Activated CD8-positive, alpha-beta T cell treated with anti-CD3 and anti-CD28 coated beads for 36 hours (primary cell): ENCODE results near the gene CCNO. TPM values are rescaled to one million over a fixed set of nuclear protein-coding genes. Genes with fewer than 3 reads are reported as not detected.
A peak's percentile ranks its signal among the peaks of the same experiment; 100 is the strongest.

Source experiments
- ATAC-seq: fragments of 200-7000 bp; cut with Tn5 transposase; one replicate; pipeline ENCODE4 v1.10.0; 2021; ENCODE audit warnings: mild to moderate bottlenecking, moderate library complexity
- CTCF ChIA-PET: fragments of 350-600 bp; sonication (Branson Sonifier 250); formaldehyde crosslinking; loops from one replicate; lab custom pipeline; 2021; ENCODE audit warnings: antibody characterized with exemption; lab: Charles Lee
- POLR2A ChIA-PET: fragments of 350-600 bp; sonication (Branson Sonifier 250); formaldehyde crosslinking; loops from one replicate; lab custom pipeline; 2021; ENCODE audit warnings: antibody characterized with exemption; lab: Charles Lee
- DNase-seq: peaks from one replicate; pipeline ENCODE4 v3.0.0-alpha.2; 2020
- H3K27ac Mint-ChIP-seq: one replicate; pipeline ENCODE4 v1.8.0; 2021; ENCODE audit warnings: mild to moderate bottlenecking, mixed read lengths
- H3K27me3 Mint-ChIP-seq: one replicate; pipeline ENCODE4 v1.8.0; 2021; ENCODE audit warnings: mixed read lengths
- H3K36me3 Mint-ChIP-seq: one replicate; pipeline ENCODE4 v1.8.0; 2021; ENCODE audit warnings: low read depth, mixed read lengths
- H3K4me1 Mint-ChIP-seq: one replicate; pipeline ENCODE4 v1.8.0; 2021; ENCODE audit warnings: low read depth, mixed read lengths
- H3K4me3 Mint-ChIP-seq: one replicate; pipeline ENCODE4 v1.8.0; 2021; ENCODE audit warnings: mild to moderate bottlenecking, moderate library complexity, mixed read lengths
- H3K9me3 Mint-ChIP-seq: one replicate; pipeline ENCODE4 v1.8.0; 2021; ENCODE audit warnings: mixed read lengths
- intact Hi-C: fragments of 100-400 bp; cut with micrococcal nuclease; formaldehyde crosslinking; loops from one replicate; pipeline ENCODE4 v1.10.0; 2022
- total RNA-seq, 2 experiments: library from RNA; stranded (reverse); gene quantifications; one replicate each; pipeline ENCODE4 v1.2.3, GENCODE V29; 2021
- TF ChIP-seq, protein P1 (sequence below): fragments of 200-600 bp; IDR thresholded peaks from one replicate; pipeline ENCODE4 v1.8.0; 2022; ENCODE audit warnings: antibody characterized with exemption, mild to moderate bottlenecking

The CCNO gene
- total RNA-seq, 2 experiments from 2014 or later: not detected

DNA sequence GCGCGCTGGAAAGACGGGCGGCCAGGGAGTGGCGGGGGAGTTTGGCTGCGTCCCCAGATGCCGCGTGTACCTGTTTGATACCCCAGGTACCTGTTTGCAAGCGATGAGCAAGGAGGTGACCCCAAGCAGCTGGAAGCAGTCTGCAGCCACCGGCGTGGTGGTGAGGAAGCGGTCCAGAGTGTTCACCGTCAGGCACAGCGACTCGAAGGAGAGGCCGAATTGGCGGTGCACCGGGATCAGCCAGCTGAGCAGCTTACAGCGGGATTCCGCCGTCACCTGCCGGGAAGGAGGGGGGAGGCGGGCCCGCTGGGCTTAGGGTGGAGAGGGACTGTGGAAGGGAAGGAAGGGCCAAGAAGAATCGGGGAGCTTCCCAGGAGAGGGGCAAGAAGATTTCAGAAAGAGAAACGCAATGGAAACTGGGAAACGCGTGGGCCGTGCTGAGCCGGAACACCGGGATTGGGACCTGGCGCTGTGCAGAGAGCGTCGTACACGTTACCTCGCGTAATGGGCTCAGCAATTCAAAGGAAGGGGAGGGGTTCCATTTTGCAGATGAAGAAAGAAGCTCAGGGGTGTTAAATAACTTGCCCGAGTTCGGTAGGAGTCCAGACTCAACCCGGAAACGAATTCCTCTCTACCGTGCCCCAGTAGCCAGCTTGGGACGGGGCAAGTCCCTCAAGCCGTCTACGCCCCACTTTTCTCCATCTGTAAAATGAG is 980 bp downstream of the CCNO start:
- no peak overlapping the region for H3K27ac Mint-ChIP-seq

GRCh38 chr5:55231919-55232270 is 1.5 kb downstream of the CCNO start:
- peak overlapping the region; percentile 70 for H3K4me3 Mint-ChIP-seq
- H3K4me1 Mint-ChIP-seq: peaks cover 26% of the 10 kb centered on the region
- ChIA-PET POLR2A (interaction anchor here (0.9 to 3.3 kb wide), 3 partner anchors 63 to 75 kb away, joined by 3 to 9 read pairs (median 5); partner anchors contain the start of gene DHX29), CTCF (interaction anchor here (1.1 to 9.6 kb wide), 10 partner anchors 8 to 75 kb away, joined by 3 to 51 read pairs (median 4); partner anchors contain the start of genes DHX29 and GPX8)
- ATAC-seq: no peak
- H3K27me3 Mint-ChIP-seq: peaks cover 74% of the 10 kb centered on the region
- no peaks in the 10 kb centered on the region for H3K9me3 Mint-ChIP-seq
- no peak for DNase-seq
- no peaks in the 10 kb centered on the region for H3K36me3 Mint-ChIP-seq
- TF ChIP-seq, protein P1, sequence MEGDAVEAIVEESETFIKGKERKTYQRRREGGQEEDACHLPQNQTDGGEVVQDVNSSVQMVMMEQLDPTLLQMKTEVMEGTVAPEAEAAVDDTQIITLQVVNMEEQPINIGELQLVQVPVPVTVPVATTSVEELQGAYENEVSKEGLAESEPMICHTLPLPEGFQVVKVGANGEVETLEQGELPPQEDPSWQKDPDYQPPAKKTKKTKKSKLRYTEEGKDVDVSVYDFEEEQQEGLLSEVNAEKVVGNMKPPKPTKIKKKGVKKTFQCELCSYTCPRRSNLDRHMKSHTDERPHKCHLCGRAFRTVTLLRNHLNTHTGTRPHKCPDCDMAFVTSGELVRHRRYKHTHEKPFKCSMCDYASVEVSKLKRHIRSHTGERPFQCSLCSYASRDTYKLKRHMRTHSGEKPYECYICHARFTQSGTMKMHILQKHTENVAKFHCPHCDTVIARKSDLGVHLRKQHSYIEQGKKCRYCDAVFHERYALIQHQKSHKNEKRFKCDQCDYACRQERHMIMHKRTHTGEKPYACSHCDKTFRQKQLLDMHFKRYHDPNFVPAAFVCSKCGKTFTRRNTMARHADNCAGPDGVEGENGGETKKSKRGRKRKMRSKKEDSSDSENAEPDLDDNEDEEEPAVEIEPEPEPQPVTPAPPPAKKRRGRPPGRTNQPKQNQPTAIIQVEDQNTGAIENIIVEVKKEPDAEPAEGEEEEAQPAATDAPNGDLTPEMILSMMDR: no peak
- intact Hi-C loops: loop anchor here (5.0 kb wide), 1 partner anchor 60 kb away; the partner anchor contains the start of gene CDC20B
- no peak overlapping the region for H3K27ac Mint-ChIP-seq

More for the DNA sequence above, 980 bp downstream of the CCNO start:
- DNase-seq: no peak
- intact Hi-C loops: loop anchor here (5.0 kb wide), 1 partner anchor 60 kb away; the partner anchor contains the start of gene CDC20B
- Mint-ChIP-seq H3K9me3 (no peaks in the 10 kb centered on the region), H3K36me3 (no peaks in the 10 kb centered on the region), H3K4me3 (peak overlapping the region; percentile 70), H3K27me3 (peaks cover 75% of the 10 kb centered on the region), H3K4me1 (peaks cover 25% of the 10 kb centered on the region)
- no peak for ATAC-seq
- TF ChIP-seq, protein P1: no peak
- ChIA-PET POLR2A (interaction anchor here (1.3 to 3.3 kb wide), 3 partner anchors 69 to 97 kb away, joined by 3 to 9 read pairs (median 5); partner anchors contain the start of gene DHX29), CTCF (interaction anchor here (0.9 to 9.6 kb wide), 13 partner anchors 9 to 338 kb away, joined by 3 to 51 read pairs (median 4); partner anchors contain the start of genes CDC20B and GPX8)

DNA sequence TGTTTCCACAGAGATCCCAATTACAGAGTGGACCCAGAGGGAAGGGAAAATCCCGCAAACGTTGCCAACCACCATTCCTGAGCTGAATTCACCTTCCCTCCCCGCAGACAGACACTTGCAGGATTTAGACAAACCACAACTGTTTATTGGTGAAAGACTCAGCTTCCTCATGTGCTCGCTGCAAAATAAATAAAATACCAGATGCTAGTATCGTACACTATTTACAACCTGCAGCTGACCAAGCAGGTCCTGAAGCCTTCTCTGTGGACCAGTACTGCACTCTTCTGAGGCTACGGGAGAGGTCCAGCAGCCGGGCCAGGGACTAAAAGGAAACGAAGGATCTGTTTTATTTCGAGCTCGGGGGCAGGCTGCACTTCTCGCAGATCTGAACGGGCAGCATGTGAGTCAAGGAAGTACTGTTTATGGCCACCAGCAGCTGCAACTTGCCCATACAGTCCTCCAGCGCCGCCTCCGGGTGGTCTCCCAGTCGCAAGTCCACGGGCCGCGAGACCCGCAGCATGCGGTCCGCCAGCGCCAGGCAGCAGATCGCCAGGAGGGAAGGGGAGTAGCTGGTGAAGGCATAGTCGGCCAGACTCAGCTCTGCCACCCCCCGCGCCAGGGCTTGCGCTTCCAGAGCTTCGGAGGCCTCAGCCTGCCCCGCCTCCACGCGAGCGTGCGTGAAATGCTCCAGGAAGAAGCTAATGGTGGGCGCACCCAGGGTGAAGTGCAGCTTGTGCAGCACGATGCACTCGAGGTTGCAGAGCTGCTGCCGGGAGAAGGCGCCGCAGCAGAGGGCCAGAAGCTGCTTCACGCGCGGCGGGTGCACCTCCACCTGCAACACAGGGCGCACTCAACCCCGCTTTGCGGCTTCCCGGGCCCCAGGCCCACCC is 2.1 kb downstream of the CCNO start:
- TF ChIP-seq, protein P1: no peak
- peaks cover 70% of the 10 kb centered on the region for H3K27me3 Mint-ChIP-seq
- ChIA-PET CTCF (interaction anchor here (1.1 to 9.6 kb wide), 10 partner anchors 10 to 76 kb away, joined by 3 to 51 read pairs (median 4); partner anchors contain the start of genes DHX29 and GPX8), POLR2A (interaction anchor here (0.9 to 3.3 kb wide), 4 partner anchors 63 to 77 kb away, joined by 3 to 9 read pairs (median 4); partner anchors contain the start of genes DHX29 and MTREX)
- H3K27ac Mint-ChIP-seq: no peak overlapping the region
- ATAC-seq: no peak
- no peaks in the 10 kb centered on the region for H3K9me3 Mint-ChIP-seq
- peaks cover 27% of the 10 kb centered on the region for H3K4me1 Mint-ChIP-seq
- peak overlapping the region; percentile 70 for H3K4me3 Mint-ChIP-seq
- no peaks in the 10 kb centered on the region for H3K36me3 Mint-ChIP-seq
- DNase-seq: peak; percentile 32
- intact Hi-C loops: loop anchor here (5.0 kb wide), 1 partner anchor 59 kb away; the partner anchor contains the start of gene CDC20B

- ChIA-PET CTCF (interaction anchor here (9.6 kb wide), 1 partner anchor 59 kb away, joined by 51 read pairs; no protein-coding TSS in a partner anchor), POLR2A (no interaction called here)
- ATAC-seq: no peak
- DNase-seq: no peak
- intact Hi-C loops: loop anchor here (5.0 kb wide), 1 partner anchor 58 kb away; the partner anchor contains the start of gene CDC20B
- Mint-ChIP-seq H3K27ac (no peak overlapping the region), H3K4me3 (no peak overlapping the region), H3K9me3 (no peaks in the 10 kb centered on the region), H3K4me1 (peaks cover 28% of the 10 kb centered on the region), H3K27me3 (peaks cover 77% of the 10 kb centered on the region), H3K36me3 (no peaks in the 10 kb centered on the region)
- TF ChIP-seq, protein P1: no peak
Measured at GRCh38 chr5:55230086-55230629, 3.2 kb downstream of the CCNO start.
